Spleen (tissue), 11 donors: Measurements from ENCODE around the gene SRSF12. TPM values are rescaled to one million over a fixed set of nuclear protein-coding genes. Genes with fewer than 3 reads are reported as not detected.

Experiments used
- DNase-seq: peaks from one replicate; pipeline ENCODE4 v3.0.0-alpha.2; 2020
- H3K27ac ChIP-seq, 8 donors: fragments of 200-600 bp; sonication (generic) in 7 of 8; 1 replicate in 4 of 8; 2 replicates in 4 of 8; pipeline versions ENCODE4 v1.5.0 to v1.8.0; 2016 to 2021; ENCODE audit warnings: inconsistent platforms in 4 of 8, mild to moderate bottlenecking in 4 of 8, moderate library complexity in 1 of 8
- H3K27me3 ChIP-seq, 7 donors: fragments of 200-600 bp; sonication (generic) in 6 of 7; replicated peaks in 1 of 7; 1 replicate in 4 of 7; 2 replicates in 3 of 7; pipeline versions ENCODE4 v1.5.0 to v1.8.0; 2016 to 2021; ENCODE audit warnings: inconsistent platforms in 3 of 7, mild to moderate bottlenecking in 1 of 7
- H3K36me3 ChIP-seq, 6 donors: fragments of 200-600 bp; sonication (generic) in 5 of 6; 1 replicate in 4 of 6; 2 replicates in 2 of 6; pipeline versions ENCODE4 v1.5.0 to v1.8.0; 2016 to 2021; ENCODE audit warnings: inconsistent platforms in 2 of 6
- H3K4me1 ChIP-seq, 6 donors: fragments of 200-600 bp; sonication (generic) in 5 of 6; 1 replicate in 3 of 6; 2 replicates in 3 of 6; pipeline versions ENCODE4 v1.5.0 to v1.8.0; 2016 to 2021; ENCODE audit warnings: inconsistent platforms in 3 of 6
- H3K4me3 ChIP-seq, 8 donors: fragments of 200-600 bp; sonication (generic) in 7 of 8; 1 replicate in 4 of 8; 2 replicates in 4 of 8; pipeline versions ENCODE4 v1.5.0 to v1.8.0; 2016 to 2021; ENCODE audit warnings: inconsistent platforms in 4 of 8, mild to moderate bottlenecking in 4 of 8, moderate library complexity in 2 of 8
- H3K9me3 ChIP-seq, 8 donors: fragments of 200-600 bp; sonication (generic) in 7 of 8; 1 replicate in 4 of 8; 2 replicates in 4 of 8; pipeline versions ENCODE4 v1.5.0 to v1.8.0; 2016 to 2021; ENCODE audit warnings: inconsistent platforms in 4 of 8
- POLR2A ChIP-seq, 3 donors: fragments of 450-650 bp; IDR thresholded peaks; one replicate each; pipeline ENCODE4 v1.5.1; 2017; ENCODE audit warnings: antibody characterized with exemption in 3 of 3, mild to moderate bottlenecking in 1 of 3
- POLR2AphosphoS5 ChIP-seq, 3 donors: sonication (generic); formaldehyde crosslinking; IDR thresholded peaks; one replicate each; pipeline ENCODE4 v1.5.1; 2017; ENCODE audit warnings: antibody characterized with exemption in 3 of 3
- WGBS, 5 donors: extraction: QIAGEN DNeasy Blood & Tissue Kit in 3 of 5; methylation state at CpG; one replicate each; pipeline versions ENCODE4 v1.1.5 to v1.1.7; 2013 to 2018; 5-methylcytosine and 5-hydroxymethylcytosine counted together
- intact Hi-C: fragments of 100-400 bp; cut with DNase I; formaldehyde crosslinking; loops from one replicate; pipeline ENCODE4 v1.15.0; 2023; ENCODE audit warnings: low total_unique reads
- polyA plus RNA-seq, 3 donors: library from polyadenylated mRNA; stranded (reverse); fragments of 200-250 nt; gene quantifications; one replicate each; pipeline ENCODE4 v1.2.1, GENCODE V29; 2013
- small RNA-seq, 4 donors: library from RNA; depleted of rRNA; stranded (forward); fragments of <200 nt; gene quantifications; one replicate each; pipeline ENCODE3, GENCODE V24; 2016
- total RNA-seq, 7 donors: library from RNA; depleted of rRNA in 3 of 7; stranded (reverse); fragments of >200 nt in 3 of 7; fragmentation: NEBNext Ultra II Directional in 4 of 7; extraction: Animal tissue kit (Norgen Biotek cat#: 25700) in 4 of 7; gene quantifications; one replicate each; pipeline versions ENCODE4 v1.1.0 to v1.2.1, GENCODE V29; 2016 to 2021
- TF ChIP-seq, protein P1 (sequence below), 11 experiments: fragments of 200-600 bp in 7 of 11; fragments of 450-650 bp in 4 of 11; sonication (generic) in 4 of 11; IDR thresholded peaks in 8 of 11; conservative IDR thresholded peaks in 3 of 11; 1 replicate in 7 of 11; 2 replicates in 4 of 11; pipeline versions ENCODE4 v1.4.0 to v1.8.0; 2016 to 2021; ENCODE audit warnings: antibody characterized with exemption in 11 of 11, inconsistent platforms in 4 of 11, mild to moderate bottlenecking in 1 of 11
- donor health status: healthy with polysubstance abuse.
- donor health status: DM: no; HTN: no; CAD: no; lungs with moderate emphysema.
- donor health status: DM: no; HTN: no; CAD: no.
- donor health status: Bipolar disorder and iron deficiency.
- donor health status: healthy.
- donor health status: DM: no; HTN: no; CAD: no.
- donor health status: DM: yes; HTN: yes; CAD: no.

Gene SRSF12
- total and polyA plus RNA-seq, 10 donors, result 0.09 to 0.40 (median 0.12) TPM; not detected in 4

GRCh38 chr6:89048288-89048923 is 69.5 kb downstream of the SRSF12 start:
- no peaks in the 10 kb centered on the region for H3K36me3 ChIP-seq
- H3K27me3 ChIP-seq, result no peaks in the 10 kb centered on the region
- H3K27ac ChIP-seq, result no peak overlapping the region
- peaks cover 0 to 35% (median 3%) of the 10 kb centered on the region in 6 donors for H3K4me1 ChIP-seq
- H3K9me3 ChIP-seq, result no peaks in the 10 kb centered on the region
- H3K4me3 ChIP-seq, result no peak overlapping the region
- no peak for DNase-seq
- WGBS, 5 donors, result 79 to 92% (median 84%) methylated on average over 3 of the region's 3 CpGs
- TF ChIP-seq, protein P1, sequence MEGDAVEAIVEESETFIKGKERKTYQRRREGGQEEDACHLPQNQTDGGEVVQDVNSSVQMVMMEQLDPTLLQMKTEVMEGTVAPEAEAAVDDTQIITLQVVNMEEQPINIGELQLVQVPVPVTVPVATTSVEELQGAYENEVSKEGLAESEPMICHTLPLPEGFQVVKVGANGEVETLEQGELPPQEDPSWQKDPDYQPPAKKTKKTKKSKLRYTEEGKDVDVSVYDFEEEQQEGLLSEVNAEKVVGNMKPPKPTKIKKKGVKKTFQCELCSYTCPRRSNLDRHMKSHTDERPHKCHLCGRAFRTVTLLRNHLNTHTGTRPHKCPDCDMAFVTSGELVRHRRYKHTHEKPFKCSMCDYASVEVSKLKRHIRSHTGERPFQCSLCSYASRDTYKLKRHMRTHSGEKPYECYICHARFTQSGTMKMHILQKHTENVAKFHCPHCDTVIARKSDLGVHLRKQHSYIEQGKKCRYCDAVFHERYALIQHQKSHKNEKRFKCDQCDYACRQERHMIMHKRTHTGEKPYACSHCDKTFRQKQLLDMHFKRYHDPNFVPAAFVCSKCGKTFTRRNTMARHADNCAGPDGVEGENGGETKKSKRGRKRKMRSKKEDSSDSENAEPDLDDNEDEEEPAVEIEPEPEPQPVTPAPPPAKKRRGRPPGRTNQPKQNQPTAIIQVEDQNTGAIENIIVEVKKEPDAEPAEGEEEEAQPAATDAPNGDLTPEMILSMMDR (IDR thresholded peaks at IDR 0.05 in 8 of 11, conservative IDR thresholded peaks at IDR 0.05 in 3 of 11), result no peak
- TF ChIP-seq POLR2A (IDR thresholded peaks at IDR 0.05) (no peak), POLR2AphosphoS5 (IDR thresholded peaks at IDR 0.05) (no peak)
- intact Hi-C loops, result no loop called here

- H3K4me3 ChIP-seq, result no peak overlapping the region
- H3K27ac ChIP-seq, result peak overlapping the region in 2 of 8 donors; percentile 21 to 27
- intact Hi-C loops, result no loop called here
- H3K4me1 ChIP-seq, result peaks cover 0 to 39% (median 3%) of the 10 kb centered on the region in 6 donors
- TF ChIP-seq POLR2A (IDR thresholded peaks at IDR 0.05), result no peak
- no peak for TF ChIP-seq POLR2AphosphoS5 (IDR thresholded peaks at IDR 0.05)
- TF ChIP-seq, protein P1 (IDR thresholded peaks at IDR 0.05 in 8 of 11, conservative IDR thresholded peaks at IDR 0.05 in 3 of 11), result no peak
- no peak for DNase-seq
- H3K36me3 ChIP-seq, result no peaks in the 10 kb centered on the region
- 52 to 80% (median 61%) methylated on average over 4 of the region's 4 CpGs for WGBS, 5 donors
- H3K9me3 ChIP-seq, result no peaks in the 10 kb centered on the region
- no peaks in the 10 kb centered on the region for H3K27me3 ChIP-seq
Measured at GRCh38 chr6:89047473-89047872, 70.4 kb downstream of the SRSF12 start.

Small RNA genes within 50 kb of the gene (small RNA-seq; reads per million reads assigned to genes)
- 0 reads per million in 4 donors for gene RN7SL336P
- gene RNU2-61P, result 0.60 to 2.3 (median 1.5) reads per million in 4 donors

Other genes starting within 250 kb of the SRSF12 start
- 10 to 100 TPM; 16.5 to 27.1 (median 24.1) TPM for gene RNGTT, start 154.5 kb downstream of the SRSF12 start, total RNA-seq
- 10 to 100 TPM in 2 of 3 donors, 1 to 10 TPM in 1; 9.4 to 16.1 (median 10.4) TPM for gene RNGTT, start 154.5 kb downstream of the SRSF12 start, polyA plus RNA-seq
- gene PNRC1, start 37.3 kb downstream of the SRSF12 start, total RNA-seq, result 100 to 1,000 TPM; 247 to 350 (median 316) TPM
- 10 to 100 TPM; 73.1 to 79.3 (median 79.1) TPM for gene PNRC1, start 37.3 kb downstream of the SRSF12 start, polyA plus RNA-seq
- gene PM20D2, start 28.0 kb upstream of the SRSF12 start, total RNA-seq, result 10 to 100 TPM in 2 of 7 donors, 1 to 10 TPM in 5; 5.8 to 14.6 (median 8.3) TPM
- gene PM20D2, start 28.0 kb upstream of the SRSF12 start, polyA plus RNA-seq, result 1 to 10 TPM; 5.6 TPM
- not detected for gene GABRR1, start 99.3 kb upstream of the SRSF12 start, total RNA-seq
- gene GABRR1, start 99.3 kb upstream of the SRSF12 start, polyA plus RNA-seq, result not detected
- 10 to 100 TPM in 1 of 7 donors, 1 to 10 TPM in 6; 1.7 to 13.0 (median 4.9) TPM for gene GABRR2, start 197.2 kb upstream of the SRSF12 start, total RNA-seq
- gene GABRR2, start 197.2 kb upstream of the SRSF12 start, polyA plus RNA-seq, result under 1 TPM; 0.32 to 0.48 (median 0.33) TPM
- gene UBE2J1, start 234.7 kb upstream of the SRSF12 start, total RNA-seq, result 100 to 1,000 TPM in 1 of 7 donors, 10 to 100 TPM in 6; 69.7 to 115 (median 72.9) TPM
- gene UBE2J1, start 234.7 kb upstream of the SRSF12 start, polyA plus RNA-seq, result 10 to 100 TPM; 48.3 to 62.3 (median 49.2) TPM